IPS-11a (cell line): Measurements from ENCODE around the gene SLC49A3.
"Not testable (repeated sequence)": the region's sequence is repeated elsewhere in the genome, so short reads cannot be mapped to it uniquely, and the experiment has no call there.

Experiments
- H3K4me3 ChIP-seq: one replicate; pipeline ENCODE4 v1.5.1; 2013; ENCODE audit warnings: low read depth, low read length, control low read depth

SLC49A3 gene

DNA sequence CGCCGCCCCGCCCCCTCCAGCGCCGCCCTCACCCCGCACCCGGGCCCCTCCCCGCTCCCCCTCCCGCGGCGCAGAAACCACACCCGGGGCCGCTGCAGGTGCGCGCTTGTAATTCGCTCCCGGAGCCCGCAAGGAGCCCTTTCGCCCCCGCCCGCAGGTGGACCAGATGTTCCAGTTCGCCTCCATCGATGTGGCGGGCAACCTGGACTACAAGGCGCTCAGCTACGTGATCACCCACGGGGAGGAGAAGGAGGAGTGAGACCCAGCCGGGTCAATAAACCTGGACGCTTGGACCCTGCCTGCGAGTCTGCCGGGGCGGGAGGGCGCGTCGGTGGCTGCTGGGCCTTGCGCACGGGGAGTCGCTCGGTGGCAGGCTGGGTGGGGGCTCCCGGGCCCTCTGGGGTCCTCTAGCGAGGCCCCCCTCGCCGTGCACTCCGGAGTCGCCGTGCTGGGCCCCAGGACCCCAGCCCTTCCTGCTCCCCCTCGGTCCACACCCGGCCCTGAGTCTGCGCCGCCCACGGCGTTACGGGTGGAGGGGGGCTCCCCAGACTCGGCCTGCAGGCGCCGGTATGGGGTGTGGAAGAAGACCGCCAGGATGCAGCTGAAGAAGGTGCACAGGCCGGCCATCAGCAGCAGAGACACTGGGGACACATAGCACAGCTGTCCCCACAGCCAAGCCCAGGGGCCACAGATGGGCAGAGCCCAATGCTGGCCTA, 7.1 kb downstream of the SLC49A3 start:
- H3K4me3 ChIP-seq, result no peak overlapping the region

DNA sequence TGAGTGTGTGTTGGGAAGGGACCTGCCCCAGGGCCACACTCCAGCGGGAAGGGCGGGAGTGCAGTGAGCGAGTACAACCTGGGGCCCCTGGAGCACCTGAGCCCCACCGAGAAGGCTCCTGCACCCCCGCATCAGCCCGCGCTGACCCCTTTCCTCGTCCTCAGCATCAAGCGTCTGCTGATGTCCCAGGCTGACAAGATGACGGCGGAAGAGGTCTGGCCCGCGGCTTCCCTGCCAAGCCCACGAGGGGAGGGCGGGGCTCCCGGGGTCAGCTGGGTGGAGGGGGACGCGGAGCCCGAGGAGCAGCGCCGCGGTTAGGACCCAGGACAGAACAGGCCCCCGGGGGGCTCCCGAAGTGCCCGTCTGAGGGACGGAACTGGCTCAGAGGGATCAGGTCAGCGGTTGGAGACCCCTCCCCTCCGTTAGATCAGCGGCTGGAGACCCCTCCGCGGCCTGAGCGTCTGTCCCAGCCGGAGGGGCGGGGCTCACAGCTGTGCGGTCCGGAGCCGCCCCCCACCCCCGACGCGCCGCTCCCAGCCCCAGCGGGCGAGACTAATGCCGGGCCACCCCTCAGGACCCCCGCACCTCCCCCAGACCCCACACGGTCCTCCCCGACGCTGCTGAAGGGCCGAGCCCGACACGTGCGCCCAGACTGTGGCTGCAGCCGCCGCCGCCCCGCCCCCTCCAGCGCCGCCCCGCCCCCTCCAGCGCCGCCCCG, 7.9 kb downstream of the SLC49A3 start:
- H3K4me3 ChIP-seq, result peak overlapping the region; percentile 13

DNA sequence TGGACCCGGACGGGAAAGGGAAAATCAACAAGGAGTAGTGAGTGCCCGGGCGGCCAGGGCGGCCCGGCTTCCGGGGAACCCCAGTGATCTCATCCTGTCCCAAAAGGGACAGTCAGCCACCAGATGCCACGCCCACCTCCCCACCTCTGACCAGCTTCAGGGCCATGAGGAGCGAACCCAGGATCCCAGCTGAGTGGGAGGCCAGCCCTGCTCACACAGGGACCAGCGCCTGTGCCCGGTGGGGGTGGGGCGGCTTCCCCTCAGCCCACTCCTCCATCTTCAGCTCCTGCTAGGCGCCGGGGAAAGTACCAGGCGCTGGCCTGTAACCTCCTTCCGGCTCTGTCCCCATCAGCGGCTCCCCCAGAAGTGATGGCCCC, 8.4 kb downstream of the SLC49A3 start:
- H3K4me3 ChIP-seq, result no peak overlapping the region

DNA sequence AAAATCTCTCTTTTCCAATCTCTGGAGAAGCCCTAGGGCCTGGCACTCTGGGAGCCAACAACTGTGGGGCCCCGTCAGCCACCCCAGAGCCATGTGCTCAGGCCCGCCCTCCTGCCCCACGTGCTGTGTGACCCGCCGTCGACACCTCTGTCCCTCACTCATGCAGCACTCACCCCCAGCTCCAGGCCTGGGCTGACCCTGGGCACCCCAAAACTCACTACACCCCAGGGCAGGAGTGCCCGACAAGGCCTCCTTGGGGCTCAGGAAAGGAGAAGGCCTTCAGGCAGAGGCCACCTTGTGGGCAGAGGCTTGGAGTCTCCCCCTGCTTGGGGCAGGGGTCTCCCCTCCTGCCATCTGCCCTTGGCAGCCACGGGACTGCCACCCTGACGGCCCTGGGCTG, 8.9 kb downstream of the SLC49A3 start:
- no peak overlapping the region for H3K4me3 ChIP-seq

- H3K4me3 ChIP-seq, result no peak overlapping the region
These were observed 9.3 kb downstream of the SLC49A3 start for GRCh38 chr4:679629-680028.

DNA sequence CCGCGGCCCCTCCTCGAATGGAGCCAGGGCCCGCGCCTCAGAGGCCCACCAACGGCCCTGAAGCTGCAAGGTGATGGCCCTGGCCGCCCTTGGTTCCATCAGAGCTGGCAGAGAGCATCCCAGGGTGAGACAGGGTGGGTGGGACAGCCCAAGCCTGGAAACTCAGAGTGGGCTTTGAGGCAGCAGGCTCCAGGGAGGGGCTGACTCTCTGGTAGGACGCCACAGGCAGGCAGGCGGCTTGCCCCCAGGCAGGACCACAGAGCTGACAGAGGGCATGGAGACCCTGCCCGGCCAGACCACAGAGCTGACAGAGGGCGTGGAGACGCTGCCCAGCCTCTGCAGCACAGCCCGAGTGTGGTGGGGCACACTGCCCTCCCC, 9.9 kb downstream of the SLC49A3 start:
- H3K4me3 ChIP-seq, result no peak overlapping the region

DNA sequence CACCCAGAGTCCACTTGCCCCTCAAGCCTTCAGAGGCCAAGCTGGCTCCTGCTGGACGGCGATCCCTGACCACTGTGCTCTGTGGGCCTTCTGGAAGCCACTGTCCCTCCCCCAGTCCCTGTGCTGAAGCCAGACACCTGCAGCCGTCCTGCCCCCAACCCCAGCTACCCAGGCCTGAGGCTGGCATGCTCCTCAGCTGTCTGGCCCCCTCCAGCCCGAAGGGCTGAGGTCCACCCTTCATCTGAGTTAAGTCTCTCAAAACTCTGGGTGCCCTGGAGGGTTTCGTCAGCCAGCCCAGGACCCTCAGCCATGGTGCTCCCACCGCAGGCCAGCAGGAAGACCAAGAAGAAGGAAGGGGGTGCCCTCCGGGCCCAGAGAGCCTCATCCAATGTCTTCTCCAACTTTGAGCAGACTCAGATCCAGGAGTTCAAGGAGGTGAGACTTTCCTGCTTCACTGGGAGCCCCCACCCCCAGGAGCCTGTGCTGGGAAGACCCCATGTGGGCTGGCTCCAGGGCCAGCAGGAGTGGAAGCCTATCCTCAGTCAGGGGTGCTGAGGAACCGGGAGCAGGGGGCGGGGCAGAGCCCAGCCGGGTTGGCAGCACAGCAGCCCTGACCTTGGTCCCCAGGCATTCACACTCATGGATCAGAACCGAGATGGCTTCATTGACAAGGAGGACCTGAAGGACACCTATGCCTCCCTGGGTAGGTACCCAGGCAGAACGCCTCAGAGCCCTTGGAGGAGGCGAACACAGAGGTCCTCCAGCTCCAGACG, 10.4 kb downstream of the SLC49A3 start:
- H3K4me3 ChIP-seq, result no peak overlapping the region

DNA sequence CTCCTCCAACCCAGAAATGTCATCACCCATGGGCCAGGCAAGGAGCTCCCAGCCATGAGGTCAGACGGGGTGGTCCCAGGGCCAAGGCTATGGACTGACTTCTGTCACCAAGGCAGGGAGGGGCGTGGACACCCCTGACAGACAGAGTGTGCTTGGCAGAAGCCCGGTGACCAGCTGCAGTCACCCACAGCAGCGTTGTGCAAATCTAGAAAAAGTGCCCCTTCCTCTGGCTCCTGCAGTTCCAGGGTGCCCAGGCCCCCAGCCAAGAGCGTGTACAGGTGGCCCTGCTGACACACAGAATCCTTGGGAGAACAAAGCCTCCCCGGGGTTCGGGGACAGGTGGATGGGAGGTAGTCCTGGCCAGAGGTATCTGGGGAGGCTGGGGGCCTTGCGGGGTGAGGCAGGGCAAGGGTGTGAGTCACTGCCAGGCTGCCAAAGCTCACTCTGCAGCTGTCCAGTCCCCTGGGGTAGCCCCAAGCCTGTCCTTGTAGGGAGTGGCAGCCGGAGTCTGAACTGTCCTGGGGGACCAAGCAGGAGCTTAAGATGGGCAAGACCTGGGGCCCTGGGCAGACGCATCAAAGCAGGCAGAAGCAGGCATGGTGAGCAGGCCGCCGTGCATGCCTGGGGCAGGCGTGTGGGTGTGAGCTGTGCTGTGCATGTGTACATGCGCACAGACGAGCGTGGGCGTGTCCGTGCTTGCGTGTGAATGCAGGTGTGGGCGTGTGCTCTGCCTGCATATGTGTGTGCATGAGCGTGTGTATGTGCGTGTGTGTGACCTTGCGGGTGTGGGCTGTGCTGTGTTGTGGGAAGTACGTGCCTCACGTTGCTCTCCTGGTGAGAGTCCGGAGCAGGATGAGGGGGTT, 11.3 kb downstream of the SLC49A3 start:
- H3K4me3 ChIP-seq, result no peak overlapping the region

GRCh38 chr4:676871-677235, 12.1 kb downstream of the SLC49A3 start:
- H3K4me3 ChIP-seq, result no peak overlapping the region

DNA sequence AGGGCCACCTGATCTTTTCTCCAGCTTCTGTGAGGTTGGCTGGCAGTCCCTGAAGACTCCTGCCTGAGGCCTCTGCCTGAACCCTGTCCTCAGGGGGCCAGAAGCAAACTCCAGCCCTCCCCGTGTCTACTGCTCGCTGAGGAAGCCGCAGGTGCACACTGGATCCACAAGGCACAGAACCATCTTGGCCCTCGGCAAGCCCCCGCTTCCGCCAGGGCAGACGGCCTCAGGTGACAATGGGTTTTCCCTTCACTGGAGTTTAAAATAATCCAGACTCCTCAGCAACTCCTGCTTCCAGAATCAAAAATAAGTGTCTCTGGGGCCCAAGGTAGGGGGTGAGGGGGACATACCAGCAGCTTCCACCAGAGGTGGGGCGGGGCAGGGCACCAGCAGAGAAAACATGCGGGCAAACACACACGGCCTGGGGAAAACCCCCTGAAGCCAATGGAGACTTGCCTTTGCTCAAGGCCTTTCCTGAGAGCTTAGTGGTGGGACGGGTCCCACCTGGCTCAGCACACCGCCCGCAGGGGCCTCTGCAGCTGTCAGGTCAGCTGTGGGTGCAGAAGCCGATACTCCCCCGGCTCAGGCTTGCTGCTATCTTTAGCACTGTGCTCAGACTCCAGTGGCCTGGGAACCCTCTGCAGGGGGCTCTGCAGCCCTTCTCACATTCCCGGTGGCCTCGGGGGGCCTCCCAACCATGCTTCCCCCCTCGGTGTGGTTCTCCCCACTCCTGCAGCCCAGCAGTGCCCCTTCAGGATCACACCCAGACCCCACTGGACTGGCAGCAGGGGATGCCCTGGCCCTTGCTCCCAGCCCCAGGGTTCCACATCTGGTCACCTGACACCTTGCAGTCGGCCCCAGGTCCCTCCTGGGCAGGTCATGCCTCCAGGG, 12.7 kb downstream of the SLC49A3 start:
- H3K4me3 ChIP-seq, result no peak overlapping the region

DNA sequence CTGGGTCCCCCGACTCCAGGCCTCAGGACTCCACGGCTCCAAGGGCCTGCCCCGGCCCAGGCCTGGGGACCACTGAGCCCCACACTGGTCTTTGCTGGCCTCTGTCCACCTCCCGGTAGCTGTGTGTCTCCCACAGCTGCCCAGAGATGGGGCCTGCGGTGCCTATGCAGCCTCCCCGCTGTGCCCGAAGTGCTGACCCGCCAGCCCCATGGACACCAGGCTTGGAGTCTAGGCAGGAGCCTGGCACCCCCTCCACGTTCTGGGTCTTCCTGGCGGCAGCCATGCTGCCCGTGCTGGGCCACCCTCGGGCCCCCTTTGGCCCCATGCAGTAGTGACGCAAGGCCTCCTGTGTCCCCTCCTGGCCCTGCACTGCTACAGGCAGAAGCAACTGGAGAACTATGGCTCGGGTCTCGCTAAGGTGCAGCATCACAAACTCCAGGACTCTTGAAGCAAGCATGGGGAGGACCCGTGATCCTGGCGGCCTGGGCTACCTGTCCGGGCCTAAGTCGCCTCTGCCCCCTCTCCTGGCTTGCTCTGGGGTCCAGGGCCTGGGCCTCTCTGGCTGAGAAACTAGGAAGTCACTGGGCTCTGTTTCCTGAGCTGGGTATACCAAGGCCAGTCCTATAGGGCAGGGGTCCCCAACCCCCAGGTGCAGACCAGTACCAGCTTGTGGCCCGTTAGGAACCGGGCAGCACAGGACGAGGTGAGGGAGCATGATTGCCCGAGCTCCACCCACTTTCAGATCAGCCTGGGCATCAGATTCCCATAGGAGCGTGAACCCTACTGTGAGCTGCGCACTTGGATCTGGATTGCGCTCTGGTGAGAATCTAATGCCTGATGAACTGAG, 13.7 kb downstream of the SLC49A3 start:
- H3K4me3 ChIP-seq, result peak overlapping the region; percentile 81

GRCh38 chr4:674172-675035, 14.5 kb downstream of the SLC49A3 start, which contains the start of the genes ATP5ME and MYL5:
TSS of gene ATP5ME (minus strand) at chr4:674276. CDS start at chr4:674247, 29 bp downstream.
TSS of gene MYL5 (plus strand) at chr4:674542. CDS start at chr4:678027, 3,485 bp downstream.
- H3K4me3 ChIP-seq, result peak within 1 kb of the TSS; percentile 81

DNA sequence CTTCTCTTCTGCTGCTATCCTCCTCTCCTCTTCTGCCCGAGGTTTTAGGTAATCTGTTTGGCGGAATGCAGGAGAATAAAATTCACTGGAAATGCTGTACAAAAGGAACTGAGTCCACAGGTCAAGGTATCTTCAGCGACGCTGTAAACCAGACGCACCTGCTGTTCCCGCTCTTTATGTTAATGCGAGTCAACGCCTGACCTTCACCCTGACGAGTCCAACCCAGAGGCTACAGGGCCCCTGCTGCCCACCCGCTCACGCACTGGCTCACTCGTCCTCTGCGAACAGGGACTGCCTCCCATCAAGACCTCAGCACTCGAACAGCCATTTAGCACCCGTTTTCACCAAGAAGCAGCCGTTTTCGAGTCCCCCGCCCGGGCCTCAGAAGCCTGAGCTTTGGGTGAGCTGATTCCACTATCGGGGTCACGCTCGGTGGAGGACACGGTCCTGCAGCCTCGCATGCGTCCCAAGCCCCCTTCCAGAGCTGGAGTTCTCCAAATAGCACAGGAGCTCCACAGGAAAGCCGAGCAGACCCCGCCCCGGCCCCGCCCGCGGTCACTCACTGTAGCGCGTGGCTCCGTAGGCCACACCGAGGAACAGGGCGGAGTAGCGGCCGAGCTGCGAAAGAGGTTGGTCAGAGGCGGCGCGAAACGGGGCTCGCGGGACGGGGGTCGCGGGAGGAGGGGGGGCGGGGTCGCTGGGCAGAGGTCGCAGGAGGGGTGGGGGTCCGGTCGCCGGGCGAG, 15.4 kb downstream of the SLC49A3 start:
- H3K4me3 ChIP-seq, result peak overlapping the region; percentile 81

- H3K4me3 ChIP-seq, result no peak overlapping the region
These were observed 17.2 kb downstream of the SLC49A3 start for GRCh38 chr4:671769-672168.

DNA sequence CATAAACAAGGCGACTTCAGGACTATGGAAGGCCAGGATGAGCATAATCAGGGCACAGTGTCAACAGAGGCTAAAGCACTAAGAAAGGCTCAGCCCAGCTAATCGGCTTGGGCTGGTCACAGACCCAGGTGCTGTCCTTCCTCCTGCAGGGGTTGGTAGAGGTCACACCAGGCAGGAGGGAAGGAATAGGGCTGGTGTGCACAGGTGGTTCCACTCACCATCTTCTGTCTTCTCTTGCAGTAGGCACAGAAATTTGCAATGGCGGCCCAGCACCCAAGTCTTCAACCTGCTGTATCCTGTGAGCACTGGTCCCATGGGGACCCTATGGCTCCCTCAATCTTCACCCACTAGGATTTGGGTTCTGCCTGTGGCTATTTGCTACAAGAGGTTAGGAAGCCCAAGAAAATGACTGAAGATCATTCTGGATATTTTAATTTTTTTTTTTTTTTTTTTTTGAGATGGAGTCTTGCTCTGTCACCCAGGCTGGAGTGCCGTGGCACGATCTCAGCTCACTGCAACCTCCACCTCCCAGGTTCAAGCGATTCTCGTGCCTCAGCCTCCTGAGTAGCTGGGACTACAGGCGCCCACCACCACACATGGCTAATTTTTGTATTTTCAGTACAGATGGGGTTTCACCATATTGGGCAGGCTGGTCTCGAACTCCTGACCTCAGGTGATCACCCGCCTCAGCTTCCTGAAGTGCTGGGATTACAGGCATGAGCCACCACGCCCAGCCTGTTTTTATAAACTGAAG, 19.0 kb downstream of the SLC49A3 start:
- not testable (repeated sequence) for H3K4me3 ChIP-seq

DNA sequence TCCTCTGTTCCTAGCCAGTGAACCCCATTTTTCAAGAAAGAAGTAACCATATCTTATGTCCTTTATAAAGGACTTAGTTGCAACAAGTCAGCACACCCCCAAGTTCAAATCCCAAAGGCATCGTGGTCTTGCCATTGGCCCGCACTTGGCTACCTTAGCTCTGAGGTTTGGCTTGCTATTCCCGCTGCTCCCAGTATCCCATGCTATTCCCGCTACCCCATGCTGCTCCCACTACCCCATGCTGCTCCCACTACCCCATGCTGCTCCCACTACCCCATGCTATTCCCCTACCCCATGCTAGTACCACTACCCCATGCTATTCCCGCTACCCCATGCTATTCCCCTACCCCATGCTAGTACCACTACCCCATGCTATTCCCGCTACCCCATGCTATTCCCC, 20.7 kb downstream of the SLC49A3 start:
- H3K4me3 ChIP-seq, result not testable (repeated sequence)

GRCh38 chr4:667545-667925, 21.4 kb downstream of the SLC49A3 start:
- H3K4me3 ChIP-seq, result no peak overlapping the region
